NCI-H128 (cell line): ENCODE data around the gene VTI1B.
"Not testable (repeated sequence)": the region's sequence is repeated elsewhere in the genome, so short reads cannot be mapped to it uniquely, and the experiment has no call there.

Experiments
- DNase-seq: peaks from one replicate; lab custom pipeline; 2025; ENCODE audit not compliant: unreplicated experiment; lab: John Stamatoyannopoulos, UW

VTI1B gene

GRCh38 chr14:67674480-67675218, at the start of gene VTI1B:
Gene VTI1B (minus strand): TSS chr14:67674632. CDS start chr14:67674489, 143 bp downstream.
- peak; percentile 32 for DNase-seq

GRCh38 chr14:67722293-67722692, 47.9 kb upstream of the VTI1B start:
- no peak for DNase-seq

GRCh38 chr14:67721875-67722274, 47.4 kb upstream of the VTI1B start:
- no peak for DNase-seq

- DNase-seq, result no peak
Observed at GRCh38 chr14:67719866-67720265, 45.4 kb upstream of the VTI1B start.

GRCh38 chr14:67719385-67719784, 45.0 kb upstream of the VTI1B start:
- DNase-seq, result not testable (repeated sequence)

- no peak for DNase-seq
Observed at GRCh38 chr14:67718265-67718664, 43.8 kb upstream of the VTI1B start.

- DNase-seq, result no peak
Observed at GRCh38 chr14:67717048-67717447, 42.6 kb upstream of the VTI1B start.

GRCh38 chr14:67710209-67710608, 35.8 kb upstream of the VTI1B start:
- DNase-seq, result no peak

GRCh38 chr14:67709796-67710195, 35.4 kb upstream of the VTI1B start:
- DNase-seq, result not testable (repeated sequence)

GRCh38 chr14:67709346-67709745, 34.9 kb upstream of the VTI1B start:
- DNase-seq, result not testable (repeated sequence)

GRCh38 chr14:67705211-67705610, 30.8 kb upstream of the VTI1B start:
- no peak for DNase-seq

- DNase-seq, result peak; percentile 34
Observed at GRCh38 chr14:67704484-67705089, 30.2 kb upstream of the VTI1B start.

GRCh38 chr14:67703997-67704396, 29.6 kb upstream of the VTI1B start:
- DNase-seq, result no peak

GRCh38 chr14:67701492-67701891, 27.1 kb upstream of the VTI1B start, which contains the start of gene RDH12:
Gene RDH12 (plus strand): TSS chr14:67701886. CDS start chr14:67722643, 20,757 bp downstream.
- not testable (repeated sequence) for DNase-seq

- no peak for DNase-seq
Observed at GRCh38 chr14:67698179-67698578, 23.7 kb upstream of the VTI1B start.

- no peak for DNase-seq
Observed at GRCh38 chr14:67697006-67697405, 22.6 kb upstream of the VTI1B start.

GRCh38 chr14:67695394-67695949, 21.0 kb upstream of the VTI1B start, which contains the start of gene RDH11:
Gene RDH11 (minus strand): TSS chr14:67695764. CDS start chr14:67695703, 61 bp downstream.
- peak; percentile 76 for DNase-seq

GRCh38 chr14:67694791-67695393, 20.5 kb upstream of the VTI1B start:
- peak; percentile 31 for DNase-seq

GRCh38 chr14:67690011-67690410, 15.6 kb upstream of the VTI1B start:
- DNase-seq, result no peak

GRCh38 chr14:67683842-67684241, 9.4 kb upstream of the VTI1B start:
- DNase-seq, result no peak

- DNase-seq, result no peak
Observed at GRCh38 chr14:67680941-67681340, 6.5 kb upstream of the VTI1B start.
